GM21528 (cell line): ENCODE results near the gene SLK.

ENCODE experiments used
- ATAC-seq: cut with Tn5 transposase; IDR thresholded peaks from one replicate; pipeline ENCODE4 v1.9.1; 2021; ENCODE audit warnings: mild to moderate bottlenecking, moderate library complexity; ENCODE audit not compliant: unreplicated experiment, low FRiP score

SLK gene

DNA sequence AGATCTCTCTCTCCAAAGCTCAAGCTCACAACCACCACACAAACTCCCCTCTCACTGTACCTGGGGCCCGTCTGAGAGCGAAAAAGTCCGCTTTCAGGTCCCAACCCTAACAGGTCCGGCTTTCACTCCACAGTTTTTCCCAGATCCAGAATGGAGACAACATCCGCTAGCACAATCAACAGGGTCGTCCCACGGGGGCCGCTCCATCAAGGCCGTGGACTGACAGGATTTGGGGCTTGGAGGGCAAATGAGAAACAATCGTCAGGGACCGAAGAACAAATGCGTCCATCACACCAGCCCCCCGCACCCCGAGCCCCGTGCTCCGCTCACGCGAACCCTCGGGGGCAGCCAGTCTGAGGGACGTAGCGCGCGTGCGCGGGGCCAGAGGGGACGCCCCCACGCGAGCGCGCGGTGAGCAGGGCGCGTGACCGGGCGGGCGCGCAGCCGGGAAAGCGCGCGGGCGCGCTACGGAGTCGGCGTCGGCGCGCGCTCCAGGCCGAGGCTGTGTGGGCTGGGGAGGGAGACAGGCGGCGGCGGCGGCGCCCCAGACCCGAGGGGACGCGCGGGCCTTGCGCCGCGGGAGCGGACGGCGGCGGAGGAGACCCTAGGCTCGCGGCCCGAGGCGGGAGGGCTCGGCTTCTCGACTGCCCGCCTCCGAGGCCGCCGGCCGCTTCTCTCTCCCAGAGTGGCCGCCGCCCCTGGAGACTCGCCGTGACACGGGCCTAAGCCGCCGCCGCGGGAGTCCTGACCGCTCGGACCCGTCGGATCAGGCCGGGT, at the start of gene SLK:
TSS of gene SLK (plus strand) at position 470 of the 777 bp plus-strand sequence. CDS start 606 bp downstream, outside the sequence.
- peak; percentile 83 for ATAC-seq

DNA sequence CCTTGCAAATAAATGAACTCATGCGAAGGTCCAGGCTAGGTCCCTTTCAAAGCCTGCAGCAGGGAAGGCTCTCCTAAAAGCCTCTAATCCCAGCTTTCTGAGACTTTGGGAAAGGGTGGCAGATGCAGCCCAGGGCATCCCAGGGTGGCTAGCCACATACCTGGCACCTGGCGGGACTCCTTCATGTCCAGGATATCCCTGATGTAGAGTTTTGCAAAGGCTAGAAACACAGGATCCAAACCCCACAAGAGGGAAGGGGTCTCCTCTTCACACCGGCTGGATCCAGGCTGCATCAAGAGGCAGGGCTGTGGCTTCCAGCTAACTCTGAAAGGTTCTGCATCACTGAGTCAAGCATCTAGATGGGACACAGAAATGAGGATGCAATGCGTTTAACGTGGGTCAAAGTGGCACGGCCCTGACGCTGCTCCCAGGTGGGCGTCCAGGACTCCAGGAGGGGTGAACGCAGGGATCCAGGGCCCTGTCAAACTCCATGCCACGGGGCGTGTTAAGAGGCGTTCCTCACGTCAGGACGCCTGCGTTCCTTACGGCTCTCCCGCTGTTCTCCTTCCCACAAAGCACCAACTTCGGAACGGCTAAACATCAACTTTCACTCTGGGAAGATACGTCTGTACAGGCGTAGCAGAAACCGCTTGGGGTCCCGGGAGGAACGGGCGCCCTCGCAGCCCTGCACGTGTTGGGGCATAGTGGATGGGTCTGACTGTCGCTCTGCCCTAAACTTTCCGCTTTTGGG, 49.5 kb upstream of the SLK start:
- ATAC-seq: peak; percentile 15

DNA sequence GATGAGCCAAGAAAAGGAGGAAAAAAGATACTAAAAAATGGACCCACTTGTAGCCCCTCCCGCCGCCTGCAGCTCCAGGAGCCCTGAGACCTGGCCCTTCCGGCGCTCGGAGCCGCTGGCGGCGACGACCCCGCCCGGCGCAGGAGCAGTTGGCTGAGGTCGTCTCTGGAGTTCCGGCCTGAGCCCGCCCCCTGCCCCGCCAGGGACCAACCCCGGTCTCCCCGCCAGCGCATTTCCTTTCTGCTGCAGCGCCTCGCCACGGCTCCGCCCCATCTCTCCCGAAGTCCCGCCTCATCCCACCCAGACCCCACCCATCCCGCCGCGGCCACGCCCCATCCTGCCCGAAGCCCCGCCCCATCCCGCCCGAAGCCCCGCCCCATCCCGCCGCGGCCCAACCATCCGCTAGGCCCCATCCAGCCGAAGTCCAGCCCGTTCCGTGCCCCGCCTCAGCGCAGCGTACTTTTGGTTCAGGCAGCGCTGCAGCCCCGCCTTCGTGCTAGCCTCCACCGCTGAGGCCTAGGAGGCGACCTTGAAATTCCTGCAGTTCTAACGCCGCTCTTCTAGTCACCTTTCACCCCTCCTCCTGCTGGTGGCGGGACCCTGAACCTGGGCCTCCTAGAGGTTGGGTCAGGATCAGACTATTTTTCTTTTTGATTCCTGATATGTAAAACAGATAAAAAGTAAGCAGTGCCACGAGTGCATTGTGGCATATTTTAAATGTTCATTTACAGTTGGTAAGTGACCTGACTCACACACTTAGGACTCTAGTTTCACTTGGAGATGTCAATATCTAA, 48.7 kb upstream of the SLK start, which contains the start of gene STN1:
TSS of gene STN1 (minus strand) at position 132 of the 794 bp plus-strand sequence. CDS start 590 bp downstream, outside the sequence.
- ATAC-seq: peak; percentile 94

DNA sequence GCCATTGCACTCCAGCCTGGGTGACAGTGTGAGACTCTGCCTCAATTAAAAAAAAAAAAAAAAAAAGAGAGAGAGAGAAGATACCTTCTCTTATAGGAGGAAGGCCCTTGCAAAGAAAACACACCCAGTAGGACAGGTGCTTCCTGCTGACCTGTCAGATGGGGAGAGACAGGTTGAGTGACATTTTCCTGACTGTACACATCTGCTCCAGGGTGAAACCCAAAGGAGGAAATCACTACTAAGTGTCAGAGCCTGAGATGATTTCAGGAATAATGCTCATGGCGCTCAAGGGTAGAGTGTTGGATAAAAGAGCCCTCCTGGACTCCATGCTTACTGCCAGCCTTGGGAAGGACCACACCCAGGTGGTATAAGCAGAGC, 47.3 kb upstream of the SLK start:
- no peak for ATAC-seq

DNA sequence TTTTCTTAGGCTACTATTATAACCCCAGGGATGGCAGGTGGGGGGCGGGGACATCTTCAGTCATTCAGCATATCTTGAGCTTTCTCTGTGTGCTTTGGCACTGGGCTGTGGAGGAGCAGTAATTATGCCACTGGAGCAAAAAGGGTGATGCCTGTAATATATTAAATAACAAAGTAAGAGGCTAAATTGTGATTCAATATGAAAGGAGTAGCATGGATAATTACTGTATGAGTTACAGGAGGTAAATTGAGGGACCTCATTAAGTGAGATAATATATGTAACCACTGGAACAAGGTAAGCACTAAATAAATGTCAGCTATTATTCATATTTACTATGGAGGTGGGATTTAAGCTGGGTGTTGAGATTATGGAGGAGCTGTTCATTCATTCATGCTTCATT, 45.7 kb upstream of the SLK start:
- no peak for ATAC-seq

DNA sequence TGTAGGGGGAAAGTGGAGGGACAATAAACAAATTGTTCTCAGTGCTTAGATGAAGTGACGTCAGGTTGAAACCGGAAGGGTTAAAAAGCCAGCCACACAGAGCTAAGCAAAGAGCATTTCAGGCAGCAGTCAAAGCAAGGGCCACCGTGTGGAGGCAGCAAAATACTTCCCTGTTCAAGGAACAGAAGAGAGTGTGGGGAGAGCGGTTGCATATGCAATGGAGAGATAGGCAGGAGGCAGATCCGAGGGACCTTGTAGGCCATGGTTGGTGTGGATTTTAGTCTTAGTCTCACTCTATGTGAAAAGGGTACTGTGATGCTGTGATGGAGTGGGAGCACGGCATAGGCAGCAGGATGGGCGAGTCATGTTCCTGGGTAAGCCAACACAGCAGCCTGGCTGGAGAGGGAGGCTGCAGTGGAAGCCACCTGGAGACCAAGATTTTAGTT, 45.2 kb upstream of the SLK start:
- no peak for ATAC-seq

DNA sequence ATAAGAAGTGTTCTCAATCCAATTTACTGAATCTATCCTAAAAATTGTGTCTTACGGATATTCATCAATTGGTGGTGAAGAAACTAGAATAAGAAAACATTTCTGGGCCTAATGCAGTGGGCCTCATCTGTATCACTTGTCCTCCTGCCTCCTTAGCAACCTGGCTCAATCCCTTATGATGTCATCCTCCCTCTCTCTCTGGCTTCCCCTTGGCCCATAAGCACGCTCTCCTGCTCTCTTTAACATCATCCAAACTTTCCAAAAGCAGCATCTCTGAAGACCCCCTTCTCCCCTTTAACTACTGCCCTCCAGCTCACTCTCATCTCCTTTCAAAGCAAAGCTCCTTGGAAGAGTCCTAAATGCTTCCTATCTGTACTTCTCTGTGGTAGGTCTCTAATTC, 44.3 kb upstream of the SLK start:
- no peak for ATAC-seq

DNA sequence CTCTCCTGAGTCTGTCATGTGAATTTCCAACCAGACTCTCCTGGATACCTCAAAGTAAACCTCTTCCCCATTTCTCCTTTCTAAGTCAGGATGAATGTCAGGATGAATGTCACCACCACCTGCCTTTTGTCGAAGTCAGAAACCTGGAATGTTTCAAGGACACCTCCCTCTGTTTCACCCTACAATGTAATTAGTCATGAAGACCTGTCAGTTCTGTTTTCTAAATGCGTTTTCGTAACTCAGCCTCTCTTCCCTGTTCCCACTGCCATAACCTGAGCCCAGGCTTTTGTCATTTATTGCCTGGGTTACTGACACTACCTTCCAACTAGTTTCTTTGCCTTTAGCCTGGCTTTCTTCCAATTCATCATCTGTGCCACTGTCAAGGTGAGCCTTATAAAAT, 43.4 kb upstream of the SLK start:
- ATAC-seq: no peak

DNA sequence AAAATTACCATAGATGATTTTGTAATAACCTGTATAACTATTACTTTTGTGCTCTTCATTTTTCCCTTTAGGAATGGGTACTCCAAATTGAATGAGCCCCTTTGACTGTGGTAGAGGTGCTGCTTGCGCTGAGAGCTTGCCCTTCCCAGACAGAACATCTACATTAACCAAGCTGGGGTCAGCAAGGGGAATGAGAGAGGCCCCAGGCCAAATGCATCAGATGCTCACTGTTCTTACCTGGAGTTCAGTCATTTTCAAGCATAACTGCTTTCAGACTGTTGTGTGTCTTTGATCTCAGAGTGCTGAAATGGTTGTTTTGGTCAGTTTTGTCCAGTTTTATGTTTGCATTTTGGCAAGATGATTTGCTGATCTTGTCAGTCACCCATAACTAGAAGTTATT, 41.3 kb upstream of the SLK start:
- no peak for ATAC-seq

DNA sequence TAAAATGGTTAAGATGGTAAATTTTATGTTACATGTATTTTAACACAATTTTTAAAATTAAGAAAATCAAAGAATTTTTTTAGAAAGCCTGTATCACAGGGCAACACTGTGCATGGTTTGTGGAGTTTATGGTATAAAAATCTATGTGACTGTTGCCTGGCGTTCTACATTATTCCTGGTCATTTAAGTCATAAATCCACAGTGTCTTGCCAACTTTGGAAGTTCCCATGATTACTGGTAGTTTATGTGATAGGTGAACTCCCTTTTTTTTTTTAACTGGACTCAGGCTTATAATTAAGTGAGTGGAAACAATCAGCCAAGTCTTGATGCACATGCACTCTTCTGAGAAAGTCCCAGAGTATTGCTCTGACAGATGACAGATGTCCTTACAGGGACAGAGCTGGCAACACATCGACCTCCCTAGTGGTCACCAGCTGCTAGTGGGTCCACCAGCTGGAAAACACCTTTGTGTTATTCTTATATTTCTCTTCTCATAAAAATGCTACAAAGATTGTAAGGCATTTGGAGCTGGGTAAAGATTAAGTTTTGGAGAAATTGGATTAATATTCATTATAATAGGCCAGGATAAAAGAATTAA, 40.1 kb upstream of the SLK start:
- ATAC-seq: no peak

DNA sequence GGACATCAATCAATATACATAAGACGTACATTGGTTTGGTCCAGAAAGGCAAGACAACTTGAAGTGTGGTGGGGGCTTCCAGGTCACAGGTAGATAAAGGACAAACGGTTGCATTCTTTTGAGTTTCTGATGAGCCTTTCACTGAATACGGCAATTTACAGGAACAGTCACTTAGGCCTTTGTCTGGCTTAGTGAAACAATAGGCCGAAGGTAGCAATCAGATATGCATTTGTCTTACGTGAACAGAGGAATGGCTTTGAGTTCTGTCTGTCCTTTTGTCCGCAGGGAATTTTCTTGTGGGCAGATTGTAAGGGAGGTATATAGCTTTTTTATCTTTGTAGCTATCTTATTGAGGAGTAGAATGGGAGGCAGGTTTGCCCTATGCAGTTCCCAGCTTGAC, 38.2 kb upstream of the SLK start:
- ATAC-seq: no peak

DNA sequence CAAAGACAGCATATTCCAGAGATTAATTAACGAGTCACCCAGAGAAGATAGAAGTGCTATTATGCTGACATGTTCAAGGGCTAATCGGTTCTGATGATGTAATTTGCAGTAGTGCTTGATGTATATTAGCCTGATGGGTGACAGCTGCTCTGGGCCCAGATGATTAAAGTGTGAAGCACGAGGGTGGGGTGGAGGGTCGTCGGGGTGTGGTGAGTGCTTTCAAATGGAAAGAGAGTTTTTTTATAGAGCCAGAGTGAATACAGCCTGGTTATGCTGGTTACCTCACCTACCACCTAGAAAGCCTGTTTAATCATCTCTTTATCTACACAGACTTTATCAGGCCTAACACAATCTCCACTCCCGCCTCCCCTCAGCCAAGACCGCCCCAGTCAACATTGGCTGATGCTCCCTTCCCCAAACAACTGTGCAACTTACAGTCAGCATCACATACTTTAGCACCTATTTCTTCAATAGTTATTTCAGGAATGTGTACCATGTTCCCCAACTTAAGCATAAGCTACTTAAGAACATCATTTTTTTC, 37.5 kb upstream of the SLK start:
- no peak for ATAC-seq

DNA sequence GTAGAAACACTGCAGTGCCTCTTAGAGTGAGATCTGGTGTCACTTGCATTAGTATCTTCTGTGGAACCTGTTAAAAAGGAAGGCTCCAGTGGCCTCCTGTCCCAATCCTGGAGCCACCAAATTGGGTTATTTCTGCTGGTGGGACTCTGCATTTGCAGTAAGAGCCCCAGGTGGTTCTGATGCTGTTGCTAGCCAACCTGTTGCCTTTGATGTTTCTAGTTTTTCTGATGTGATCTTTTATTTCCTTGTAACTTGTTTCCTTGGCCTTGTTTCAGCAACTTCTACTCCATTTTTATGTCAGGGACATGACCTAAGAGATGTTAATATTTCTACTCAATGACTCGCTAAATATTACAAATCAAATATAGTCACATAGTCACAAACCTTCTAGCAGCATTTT, 36.5 kb upstream of the SLK start:
- ATAC-seq: no peak

DNA sequence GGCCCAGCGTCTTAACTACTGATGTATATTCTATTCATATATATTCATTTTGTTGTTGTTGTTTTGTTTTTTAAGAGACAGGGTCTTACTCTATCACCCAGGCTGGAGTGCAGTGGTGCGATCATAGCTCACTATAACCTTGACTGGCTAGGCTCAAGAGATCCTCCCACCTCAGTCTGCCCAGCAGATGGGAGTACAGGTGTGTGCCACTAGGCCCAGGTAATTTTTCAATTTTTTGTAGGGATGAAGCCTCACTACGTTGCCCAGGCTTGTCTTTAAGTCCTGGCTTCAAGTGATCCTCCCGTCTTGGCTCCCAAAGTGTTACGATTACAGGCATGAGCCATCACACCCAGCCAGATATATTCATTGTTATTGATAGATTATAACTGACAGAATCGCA, 36.1 kb upstream of the SLK start:
- no peak for ATAC-seq

DNA sequence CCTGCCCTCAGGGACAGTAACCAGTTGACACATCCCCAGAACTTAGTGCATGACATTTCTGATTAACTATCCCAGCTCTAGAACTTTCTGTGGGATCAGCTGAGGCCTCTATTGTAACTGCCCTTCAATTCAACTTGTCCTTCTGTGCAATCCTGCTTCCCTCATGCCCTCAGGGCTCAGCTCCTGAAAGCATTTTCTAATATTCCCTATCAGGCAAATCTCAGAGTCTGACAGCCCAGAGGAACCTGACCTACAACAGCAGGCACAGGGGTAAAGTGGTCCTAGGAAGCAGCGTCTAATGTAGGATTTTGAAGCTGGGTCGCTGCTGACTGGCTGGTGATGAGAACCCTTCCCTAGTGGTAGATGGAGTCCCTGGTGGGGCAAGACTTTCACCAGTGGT, 35.3 kb upstream of the SLK start:
- no peak for ATAC-seq

DNA sequence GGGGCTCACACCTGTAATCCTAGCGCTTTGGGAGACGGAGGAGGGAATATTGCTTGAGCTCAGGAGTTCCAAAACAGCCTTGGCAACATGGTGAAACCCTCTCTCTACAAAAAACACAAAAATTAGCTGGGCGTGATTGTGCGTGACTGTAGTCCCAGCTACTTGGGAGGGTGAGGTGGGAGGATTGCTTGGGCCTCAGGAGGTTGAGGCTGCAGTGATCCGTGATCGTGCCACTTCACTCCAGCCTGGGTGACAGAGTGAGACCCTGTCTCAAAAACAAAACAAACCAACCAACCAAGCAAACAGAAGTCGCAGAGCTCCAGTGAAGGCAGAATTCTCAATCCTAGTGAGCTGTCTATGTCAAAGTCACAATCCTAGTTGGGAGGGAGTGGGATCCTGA, 34.7 kb upstream of the SLK start:
- no peak for ATAC-seq

DNA sequence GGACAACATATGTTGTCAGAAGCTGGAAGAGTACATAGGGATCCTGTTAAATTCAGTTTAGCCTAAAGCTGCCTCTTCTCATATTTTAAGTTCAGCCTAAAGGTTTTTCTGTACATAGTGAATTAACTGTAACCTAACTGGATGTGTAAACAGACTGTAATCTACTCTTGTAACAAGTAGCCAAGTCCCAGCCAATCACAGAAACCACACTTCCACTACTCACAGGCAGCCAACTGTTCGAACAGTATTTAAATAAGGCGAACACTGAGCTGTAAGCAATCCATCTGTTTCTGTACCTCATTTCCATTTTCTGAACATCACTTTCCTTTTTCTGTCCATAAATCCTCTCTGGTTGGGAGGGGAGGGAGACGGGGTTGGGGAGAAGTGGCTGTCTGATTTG, 34.0 kb upstream of the SLK start:
- ATAC-seq: no peak

DNA sequence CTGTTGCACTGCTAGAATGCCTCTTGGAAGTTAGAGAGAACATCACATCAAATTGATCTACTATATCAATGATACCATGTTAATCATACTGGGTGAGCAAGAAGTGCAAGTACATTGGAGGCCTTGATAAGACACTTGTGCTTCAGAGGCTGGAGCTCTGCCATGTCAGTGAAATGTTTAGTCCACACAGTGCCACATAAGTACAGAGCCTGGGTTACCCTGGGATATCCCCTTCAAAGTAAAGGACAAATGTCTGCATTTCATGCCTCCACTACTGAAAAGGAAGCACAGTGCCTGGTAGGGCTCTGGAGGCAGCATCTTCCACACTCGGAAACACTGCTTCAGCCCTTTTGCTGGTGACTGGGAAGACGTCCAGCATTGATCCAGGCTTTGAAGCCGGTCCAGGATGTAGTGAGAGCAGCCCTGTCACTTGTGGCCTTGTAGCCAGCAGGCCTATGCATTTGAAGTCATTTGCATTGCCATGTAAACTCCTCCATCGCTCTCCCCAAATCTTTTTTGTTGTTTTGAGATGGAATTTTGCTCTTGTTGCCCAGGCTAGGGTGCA, 33.3 kb upstream of the SLK start:
- no peak for ATAC-seq

DNA sequence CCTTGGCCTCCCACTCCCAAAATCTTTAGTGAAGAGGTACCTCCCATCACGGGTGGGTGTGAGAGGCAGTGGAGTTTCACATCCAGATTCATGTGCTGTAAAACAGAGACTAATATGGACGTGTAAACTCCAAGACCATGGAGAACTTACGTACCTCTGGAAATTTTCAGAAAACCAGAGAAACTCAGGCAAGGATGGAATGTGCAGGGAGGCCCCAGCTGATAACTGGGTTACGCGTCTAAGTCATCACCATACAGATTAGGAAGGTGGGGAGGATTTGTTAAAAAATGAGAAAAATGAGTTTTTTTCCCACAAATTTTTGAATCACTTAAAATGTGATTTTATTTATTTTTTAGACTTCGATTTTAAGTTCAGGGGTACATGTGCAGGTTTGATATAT, 32.6 kb upstream of the SLK start:
- no peak for ATAC-seq

DNA sequence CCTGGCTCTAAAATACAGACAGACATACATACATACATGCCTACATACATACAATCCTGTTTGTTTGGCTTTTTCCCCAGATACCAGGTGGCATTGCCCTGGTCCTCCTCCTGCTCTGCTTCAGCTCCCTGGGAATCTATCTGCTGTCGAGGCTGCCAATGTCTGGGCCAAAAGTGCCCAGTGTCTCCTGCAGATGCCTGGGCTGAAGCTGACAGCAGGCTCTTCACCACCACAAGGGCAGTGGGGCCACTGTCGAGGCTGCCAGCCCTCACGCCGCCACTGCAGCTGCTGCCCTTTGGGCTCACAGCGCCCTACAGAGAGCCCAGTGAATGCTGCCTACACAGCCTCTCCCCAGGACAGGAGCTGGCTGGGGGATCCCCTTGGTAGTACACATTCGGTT, 30.9 kb upstream of the SLK start:
- no peak for ATAC-seq
